K562 (cell line): ENCODE data around the gene SMC5. TPM values are rescaled to one million over a fixed set of nuclear protein-coding genes. Genes with fewer than 3 reads are reported as not detected.

Experiments
- ATF7 ChIP-seq: fragments of 450-650 bp; IDR thresholded peaks from 2 replicates; pipeline ENCODE4 v1.7.1; 2014; ENCODE audit warnings: mild to moderate bottlenecking, moderate library complexity
- CBX2 ChIP-seq: fragments of 200-600 bp; sonication (generic); IDR thresholded peaks from one replicate; pipeline ENCODE4 v1.6.1; 2012; ENCODE audit warnings: mild to moderate bottlenecking, low read length, inconsistent platforms; ENCODE audit not compliant: insufficient read depth, poor library complexity, severe bottlenecking
- RAD21 ChIP-seq, 2 experiments: fragments of 250-450 bp in 1 of 2; fragments of 450-650 bp in 1 of 2; sonication (Bioruptor Pico) in 1 of 2; formaldehyde crosslinking in 1 of 2; IDR thresholded peaks in 1 of 2; conservative IDR thresholded peaks in 1 of 2; 2 replicates each; pipeline versions ENCODE4 v1.4.0 to v1.8.0; 2020 to 2022; ENCODE audit warnings: mild to moderate bottlenecking in 2 of 2, moderate library complexity in 1 of 2
- REST ChIP-seq, 2 experiments: fragments of 450-650 bp; formaldehyde crosslinking in 1 of 2; IDR thresholded peaks; 2 replicates each; pipeline versions ENCODE4 v1.4.0 to v1.6.1; 2014 to 2020; ENCODE audit warnings: mild to moderate bottlenecking in 2 of 2, borderline replicate concordance in 1 of 2, low read depth in 1 of 2
- SNAPC5 ChIP-seq: fragments of 250-450 bp; sonication (Bioruptor Pico); IDR thresholded peaks from 2 replicates; pipeline ENCODE4 v1.8.0; 2021; ENCODE audit warnings: moderate library complexity, mild to moderate bottlenecking, inconsistent platforms
- polyA plus RNA-seq, 8 experiments: library from polyadenylated mRNA; depleted of rRNA in 4 of 8; stranded (reverse) in 5 of 8; unstranded in 3 of 8; fragments of >200 nt; fragmentation: Nextera tagmentation in 2 of 8; fragmentation: Illumina TruSeq in 1 of 8; extraction: Ambion mirVana in 2 of 8; extraction: Trizol in 1 of 8; gene quantifications; 2 replicates each; pipeline versions ENCODE4 v1.2.1 to v1.2.3, GENCODE V29; 2011 to 2014; ENCODE audit warnings: inconsistent platforms in 1 of 8, missing spikeins in 1 of 8
- total RNA-seq, 7 experiments: library from RNA; depleted of rRNA in 6 of 7; stranded (reverse); fragments of >200 nt in 6 of 7; fragmentation: Illumina TruSeq in 2 of 7; extraction: Trizol in 2 of 7; gene quantifications; 2 replicates each; pipeline versions ENCODE4 v1.2.1 to v1.2.3, GENCODE V29; 2011 to 2021; ENCODE audit warnings: low replicate concordance in 1 of 7

The SMC5 gene
- total and polyA plus RNA-seq, 9 of the 15 experiments (the other 6 are each of a cell fraction or from before 2014, with no cell fraction given) = 3.5 to 43.2 (median 21.4) TPM

- TF ChIP-seq REST (IDR thresholded peaks at IDR 0.05; ENCODE audit: borderline replicate concordance) = peak; percentile 29; the same call in 1 of the 2 replicates
- TF ChIP-seq REST (CRISPR knock-in tag; IDR thresholded peaks at IDR 0.05; ENCODE audit: low read depth) = no peak
- peak; percentile 44 to 67 for TF ChIP-seq RAD21 (CRISPR knock-in tag; conservative IDR thresholded peaks at IDR 0.05 in 1 of 2, IDR thresholded peaks at IDR 0.05 in 1 of 2)
- TF ChIP-seq SNAPC5 (CRISPR knock-in tag) = no peak
- TF ChIP-seq CBX2 = no peak
- no peak for TF ChIP-seq ATF7
These were observed 81.8 kb downstream of the SMC5 start (continued) for GRCh38 chr9:70340572-70340971.
